ENCODE measurements around the gene XPC.

DNA sequence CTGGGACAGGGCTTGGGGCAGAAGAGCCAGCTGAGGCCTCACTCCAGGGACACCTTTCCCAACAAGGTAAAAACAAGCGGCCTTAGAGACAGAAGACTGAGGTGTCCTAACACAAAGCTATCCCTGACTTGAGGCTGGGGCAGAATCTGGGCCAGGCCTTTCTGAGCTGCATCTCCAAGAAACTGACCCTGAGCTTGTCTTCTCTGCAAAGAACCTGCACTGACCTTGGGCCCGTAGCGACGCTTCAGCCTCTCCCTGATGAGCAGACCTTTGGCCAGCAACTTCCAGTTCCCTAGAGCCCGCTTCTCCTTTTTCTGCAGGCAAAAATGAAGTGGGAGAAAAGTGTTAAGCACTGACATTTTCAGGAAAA lies 31.4 kb downstream of the XPC start:
- TF ChIP-seq, protein P1, sequence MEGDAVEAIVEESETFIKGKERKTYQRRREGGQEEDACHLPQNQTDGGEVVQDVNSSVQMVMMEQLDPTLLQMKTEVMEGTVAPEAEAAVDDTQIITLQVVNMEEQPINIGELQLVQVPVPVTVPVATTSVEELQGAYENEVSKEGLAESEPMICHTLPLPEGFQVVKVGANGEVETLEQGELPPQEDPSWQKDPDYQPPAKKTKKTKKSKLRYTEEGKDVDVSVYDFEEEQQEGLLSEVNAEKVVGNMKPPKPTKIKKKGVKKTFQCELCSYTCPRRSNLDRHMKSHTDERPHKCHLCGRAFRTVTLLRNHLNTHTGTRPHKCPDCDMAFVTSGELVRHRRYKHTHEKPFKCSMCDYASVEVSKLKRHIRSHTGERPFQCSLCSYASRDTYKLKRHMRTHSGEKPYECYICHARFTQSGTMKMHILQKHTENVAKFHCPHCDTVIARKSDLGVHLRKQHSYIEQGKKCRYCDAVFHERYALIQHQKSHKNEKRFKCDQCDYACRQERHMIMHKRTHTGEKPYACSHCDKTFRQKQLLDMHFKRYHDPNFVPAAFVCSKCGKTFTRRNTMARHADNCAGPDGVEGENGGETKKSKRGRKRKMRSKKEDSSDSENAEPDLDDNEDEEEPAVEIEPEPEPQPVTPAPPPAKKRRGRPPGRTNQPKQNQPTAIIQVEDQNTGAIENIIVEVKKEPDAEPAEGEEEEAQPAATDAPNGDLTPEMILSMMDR (IDR thresholded peaks at IDR 0.05; ENCODE audit: borderline replicate concordance, extremely low read depth, low read length, poor library complexity, severe bottlenecking), result no peak
- TF ChIP-seq EZH2 (IDR thresholded peaks at IDR 0.05; ENCODE audit: borderline replicate concordance, low read depth, low read length, severe bottlenecking), result no peak

Measured in DND-41 (cell line).